HG03439 (cell line): ENCODE measurements around the gene BUD31.

ENCODE experiments used
- ATAC-seq: cut with Tn5 transposase; IDR thresholded peaks from one replicate; pipeline ENCODE4 v1.9.1; 2021; ENCODE audit warnings: mild to moderate bottlenecking, moderate library complexity; ENCODE audit not compliant: unreplicated experiment

The BUD31 gene

GRCh38 chr7:99461221-99461620, 52.5 kb downstream of the BUD31 start:
- no peak for ATAC-seq

- ATAC-seq = no peak
Measured at GRCh38 chr7:99465421-99465768, 56.6 kb downstream of the BUD31 start.

GRCh38 chr7:99468336-99468918, 59.7 kb downstream of the BUD31 start:
- no peak for ATAC-seq
